K562 (cell line): ENCODE data around the gene C2orf42. TPM values are rescaled to one million over a fixed set of nuclear protein-coding genes. Genes with fewer than 3 reads are reported as not detected.

ENCODE experiments used
- CBX2 ChIP-seq: fragments of 200-600 bp; sonication (generic); IDR thresholded peaks from one replicate; pipeline ENCODE4 v1.6.1; 2012; ENCODE audit warnings: mild to moderate bottlenecking, low read length, inconsistent platforms; ENCODE audit not compliant: insufficient read depth, poor library complexity, severe bottlenecking
- CREBBP ChIP-seq: IDR thresholded peaks from one replicate; pipeline ENCODE4 v1.6.1; 2012; ENCODE audit warnings: low read depth, mild to moderate bottlenecking, control low read depth, inconsistent platforms, low read length
- E2F1 ChIP-seq: sonication (generic); formaldehyde crosslinking; IDR thresholded peaks from 2 replicates; pipeline ENCODE4 v1.8.1; 2023; ENCODE audit warnings: mild to moderate bottlenecking, missing genetic modification reagents, moderate library complexity
- ETV5 ChIP-seq: sonication (generic); formaldehyde crosslinking; IDR thresholded peaks from 2 replicates; pipeline ENCODE4 v1.4.0; 2020; ENCODE audit warnings: low read depth, mild to moderate bottlenecking, missing genetic modification reagents
- HCFC1 ChIP-seq: IDR thresholded peaks from 2 replicates; pipeline ENCODE4 v1.6.1; 2012; ENCODE audit warnings: low read depth, low read length, improper control_type of control experiment
- HDAC6 ChIP-seq: IDR thresholded peaks from 2 replicates; pipeline ENCODE4 v1.6.1; 2012; ENCODE audit warnings: low read depth, mild to moderate bottlenecking, control low read depth, inconsistent platforms, low read length, moderate library complexity
- KDM2B ChIP-seq: fragments of 250-450 bp; sonication (Bioruptor Pico); IDR thresholded peaks from 2 replicates; pipeline ENCODE4 v1.8.0; 2021; ENCODE audit warnings: mild to moderate bottlenecking, moderate library complexity
- LARP7 ChIP-seq: fragments of 450-650 bp; IDR thresholded peaks from 2 replicates; pipeline ENCODE4 v1.6.1; 2016
- MEIS2 ChIP-seq: fragments of 450-650 bp; IDR thresholded peaks from 2 replicates; pipeline ENCODE4 v1.6.1; 2014; ENCODE audit warnings: mild to moderate bottlenecking; ENCODE audit not compliant: partially characterized antibody
- NFXL1 ChIP-seq: fragments of 450-650 bp; formaldehyde crosslinking; IDR thresholded peaks from 2 replicates; pipeline ENCODE4 v1.4.0; 2021; ENCODE audit warnings: mild to moderate bottlenecking
- PHF21A ChIP-seq: fragments of 450-650 bp; IDR thresholded peaks from 2 replicates; pipeline ENCODE4 v1.6.1; 2017; ENCODE audit warnings: low read depth, borderline replicate concordance
- RFX1 ChIP-seq: fragments of 450-650 bp; IDR thresholded peaks from 2 replicates; pipeline ENCODE4 v1.6.1; 2016; ENCODE audit warnings: mild to moderate bottlenecking, moderate library complexity
- RNF2 ChIP-seq: sonication (generic); IDR thresholded peaks from 2 replicates; pipeline ENCODE4 v1.6.1; 2016
- ZBTB1 ChIP-seq: sonication (generic); formaldehyde crosslinking; IDR thresholded peaks from 2 replicates; pipeline ENCODE4 v1.8.1; 2023; ENCODE audit warnings: missing genetic modification reagents, low read depth, mild to moderate bottlenecking, borderline replicate concordance
- ZBTB49 ChIP-seq: sonication (generic); formaldehyde crosslinking; IDR thresholded peaks from 2 replicates; pipeline ENCODE4 v1.8.0; 2022; ENCODE audit warnings: missing genetic modification reagents, mild to moderate bottlenecking, borderline replicate concordance
- ZNF133 ChIP-seq: fragments of 250-450 bp; sonication (Bioruptor Pico); IDR thresholded peaks from 2 replicates; pipeline ENCODE4 v1.4.0; 2020; ENCODE audit warnings: mild to moderate bottlenecking
- ZNF134 ChIP-seq: fragments of 250-450 bp; sonication (Bioruptor Pico); conservative IDR thresholded peaks from 2 replicates; pipeline ENCODE4 v1.4.0; 2020
- ZNF146 ChIP-seq: IDR thresholded peaks from one replicate; pipeline ENCODE4 v1.6.1; 2018; ENCODE audit warnings: missing compliant biosample characterization; ENCODE audit not compliant: unreplicated experiment
- ZNF445 ChIP-seq: fragments of 250-450 bp; sonication (Bioruptor Pico); IDR thresholded peaks from 2 replicates; pipeline ENCODE4 v1.4.0; 2020; ENCODE audit warnings: low read depth, mild to moderate bottlenecking, moderate library complexity
- ZNF561 ChIP-seq: fragments of 450-650 bp; formaldehyde crosslinking; conservative IDR thresholded peaks from 2 replicates; pipeline ENCODE4 v1.4.0; 2020; ENCODE audit warnings: mild to moderate bottlenecking, moderate library complexity
- ZNF696 ChIP-seq: fragments of 250-450 bp; sonication (Bioruptor Pico); conservative IDR thresholded peaks from 2 replicates; pipeline ENCODE4 v1.4.0; 2020; ENCODE audit warnings: mild to moderate bottlenecking, moderate library complexity
- ZNF79 ChIP-seq: fragments of 250-450 bp; sonication (Bioruptor Pico); IDR thresholded peaks from 2 replicates; pipeline ENCODE4 v1.4.0; 2020; ENCODE audit warnings: low read depth, mild to moderate bottlenecking, moderate library complexity
- polyA plus RNA-seq, 8 experiments: library from polyadenylated mRNA; depleted of rRNA in 4 of 8; stranded (reverse) in 5 of 8; unstranded in 3 of 8; fragments of >200 nt; fragmentation: Nextera tagmentation in 2 of 8; fragmentation: Illumina TruSeq in 1 of 8; extraction: Ambion mirVana in 2 of 8; extraction: Trizol in 1 of 8; gene quantifications; 2 replicates each; pipeline versions ENCODE4 v1.2.1 to v1.2.3, GENCODE V29; 2011 to 2014; ENCODE audit warnings: inconsistent platforms in 1 of 8, missing spikeins in 1 of 8
- total RNA-seq, 7 experiments: library from RNA; depleted of rRNA in 6 of 7; stranded (reverse); fragments of >200 nt in 6 of 7; fragmentation: Illumina TruSeq in 2 of 7; extraction: Trizol in 2 of 7; gene quantifications; 2 replicates each; pipeline versions ENCODE4 v1.2.1 to v1.2.3, GENCODE V29; 2011 to 2021; ENCODE audit warnings: low replicate concordance in 1 of 7
- TF ChIP-seq, protein P1 (sequence below): fragments of 450-650 bp; IDR thresholded peaks from 2 replicates; pipeline ENCODE4 v1.7.0; 2016; ENCODE audit warnings: borderline replicate concordance

The C2orf42 gene
- total and polyA plus RNA-seq, 9 of the 15 experiments (the other 6 are each of a cell fraction or from before 2014, with no cell fraction given), result 4.6 to 10.9 (median 7.5) TPM

GRCh38 chr2:70124983-70125480 is 65.8 kb downstream of the C2orf42 start (continued):
- TF ChIP-seq HCFC1 (no peak), PHF21A (no peak), ZBTB49 (CRISPR knock-in tag) (no peak), CREBBP (no peak), ZNF445 (CRISPR knock-in tag) (no peak), MEIS2 (no peak), ZNF134 (no peak), KDM2B (peak; percentile 18; the same call in 1 of the 2 replicates), CBX2 (no peak), HDAC6 (no peak), RNF2 (peak; percentile 56; the same call in 1 of the 2 replicates), ZNF561 (CRISPR knock-in tag) (no peak), NFXL1 (no peak), ZNF696 (no peak), E2F1 (CRISPR knock-in tag) (peak; percentile 7; the same call in 1 of the 2 replicates), ZNF133 (CRISPR knock-in tag) (0 out of 2 replicates have a peak, but pooled peaks have one; percentile 1), ZNF146 (CRISPR knock-in tag) (no peak), LARP7 (no peak; the same call in 1 of the 2 replicates), ZBTB1 (no peak), ZNF79 (CRISPR knock-in tag) (no peak), RFX1 (no peak), ETV5 (CRISPR knock-in tag) (no peak)
- TF ChIP-seq, protein P1, sequence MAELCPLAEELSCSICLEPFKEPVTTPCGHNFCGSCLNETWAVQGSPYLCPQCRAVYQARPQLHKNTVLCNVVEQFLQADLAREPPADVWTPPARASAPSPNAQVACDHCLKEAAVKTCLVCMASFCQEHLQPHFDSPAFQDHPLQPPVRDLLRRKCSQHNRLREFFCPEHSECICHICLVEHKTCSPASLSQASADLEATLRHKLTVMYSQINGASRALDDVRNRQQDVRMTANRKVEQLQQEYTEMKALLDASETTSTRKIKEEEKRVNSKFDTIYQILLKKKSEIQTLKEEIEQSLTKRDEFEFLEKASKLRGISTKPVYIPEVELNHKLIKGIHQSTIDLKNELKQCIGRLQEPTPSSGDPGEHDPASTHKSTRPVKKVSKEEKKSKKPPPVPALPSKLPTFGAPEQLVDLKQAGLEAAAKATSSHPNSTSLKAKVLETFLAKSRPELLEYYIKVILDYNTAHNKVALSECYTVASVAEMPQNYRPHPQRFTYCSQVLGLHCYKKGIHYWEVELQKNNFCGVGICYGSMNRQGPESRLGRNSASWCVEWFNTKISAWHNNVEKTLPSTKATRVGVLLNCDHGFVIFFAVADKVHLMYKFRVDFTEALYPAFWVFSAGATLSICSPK, result no peak
